NOMO-1 treated with DMSO at 0.1 percent for 48 hours (cell line): ENCODE results near the gene HJV.

Experiments
- DNase-seq: peaks from one replicate; lab custom pipeline; 2025; ENCODE audit not compliant: unreplicated experiment; lab: John Stamatoyannopoulos, UW

Gene HJV

DNA sequence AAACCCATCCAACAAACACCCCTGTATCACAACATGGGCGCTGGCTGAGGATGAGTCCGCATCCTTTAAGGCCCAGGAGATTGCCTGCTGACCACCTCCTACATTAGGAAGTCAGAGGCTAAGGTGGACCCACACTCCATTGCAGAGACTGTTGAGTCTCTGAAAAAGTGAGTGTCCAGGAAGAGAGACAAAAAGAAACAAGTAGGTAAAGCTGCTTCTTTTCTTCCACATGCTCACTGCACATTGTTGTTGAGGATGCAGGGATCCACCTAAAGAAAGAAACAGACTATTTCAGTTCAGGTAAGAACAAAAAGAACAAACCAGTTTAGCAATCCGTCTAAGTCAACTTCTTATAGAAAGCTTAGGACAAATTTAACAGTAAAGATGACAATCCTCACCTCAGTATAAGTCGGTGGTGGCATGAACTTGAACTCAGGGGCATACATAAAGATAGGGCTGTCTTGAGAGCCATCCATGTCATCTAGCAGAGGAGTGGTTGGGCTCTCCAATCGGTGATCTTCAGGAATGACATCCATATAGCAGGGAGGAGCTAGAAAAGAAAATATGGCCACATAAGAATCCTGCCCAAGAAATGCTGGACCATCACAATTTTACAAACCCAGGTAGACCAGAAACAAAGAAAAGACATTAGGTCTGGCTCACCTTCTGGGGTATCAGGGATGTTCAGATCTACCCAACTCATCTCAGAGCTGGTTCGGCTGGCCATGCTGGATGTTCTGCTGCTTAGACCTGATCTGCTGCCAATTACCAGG lies 27.7 kb downstream of the HJV start:
- DNase-seq: no peak

- DNase-seq: peak; percentile 20
Measured at GRCh38 chr1:145992958-145993617, 28.4 kb downstream of the HJV start.

GRCh38 chr1:145992502-145992936 lies 29.0 kb downstream of the HJV start:
- DNase-seq: no peak

- DNase-seq: no peak
Measured at GRCh38 chr1:145991735-145992412, 29.7 kb downstream of the HJV start.

DNA sequence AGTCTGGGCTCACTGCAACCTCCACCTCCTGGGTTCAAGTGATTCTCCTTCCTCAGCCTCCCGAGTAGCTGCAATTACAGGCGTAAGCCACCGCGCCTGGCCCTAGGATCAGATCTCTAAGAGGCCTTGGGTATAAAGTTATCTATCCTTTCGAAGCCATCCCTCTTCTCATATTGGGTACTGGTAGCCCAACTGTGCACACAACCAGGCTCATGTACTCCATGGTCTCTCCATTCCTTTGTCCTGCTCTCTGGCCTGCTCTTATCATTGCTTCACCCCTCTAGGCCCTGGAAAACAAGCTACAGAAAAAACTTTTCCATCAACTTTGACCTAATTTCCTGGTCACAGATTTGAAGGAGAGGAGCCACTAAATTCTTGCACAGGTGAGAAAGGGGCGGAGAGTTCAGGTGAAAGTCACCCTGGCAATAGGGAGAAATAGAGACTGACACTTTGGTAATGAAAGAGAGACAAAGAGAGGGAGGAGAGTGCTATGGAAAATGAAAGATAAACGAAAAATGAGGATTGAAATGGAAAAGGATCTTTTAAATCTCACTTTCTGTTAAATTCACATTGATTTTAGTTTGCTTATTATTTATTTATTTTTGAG lies 31.2 kb downstream of the HJV start:
- no peak for DNase-seq

DNA sequence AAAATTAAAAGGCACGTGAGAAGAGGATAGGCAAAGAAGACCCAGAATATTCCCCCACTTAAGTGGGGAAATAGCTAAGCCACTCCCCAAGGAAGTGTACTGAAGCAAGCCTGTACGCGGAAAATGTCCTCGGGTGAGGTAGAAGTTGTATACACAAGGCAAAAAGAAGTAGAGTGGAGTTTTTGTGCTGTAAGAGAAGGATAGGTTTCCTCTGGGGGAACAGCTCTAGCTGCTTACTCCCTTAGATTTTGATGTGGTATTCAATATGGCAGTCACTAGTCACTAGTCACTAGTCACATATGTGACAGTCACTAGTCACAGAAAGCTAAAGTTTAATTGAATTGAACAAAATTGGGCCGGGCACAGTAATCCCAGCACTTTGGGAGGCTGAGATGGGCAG lies 32.8 kb downstream of the HJV start:
- DNase-seq: no peak

DNA sequence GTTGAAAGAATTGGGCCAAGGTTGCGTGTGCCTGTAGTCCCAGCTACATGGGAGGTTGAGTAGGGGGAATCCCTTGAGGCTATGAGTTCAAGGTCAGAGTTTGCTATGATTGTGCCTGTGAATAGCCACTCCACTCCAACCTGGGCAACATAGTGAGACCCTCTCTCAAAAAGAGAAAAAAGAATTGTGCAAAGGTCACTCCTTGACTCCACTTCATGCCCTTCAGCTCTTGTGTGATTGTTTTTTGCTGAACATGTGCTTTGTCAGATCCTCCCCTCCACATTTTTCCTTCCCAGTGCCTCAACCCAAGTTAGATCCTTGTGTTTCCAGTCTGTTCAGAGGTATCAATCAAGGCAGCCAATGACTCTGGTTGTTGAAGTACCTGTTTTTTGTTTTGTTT lies 33.6 kb downstream of the HJV start:
- no peak for DNase-seq

GRCh38 chr1:145986551-145986950 lies 35.0 kb downstream of the HJV start:
- no peak for DNase-seq

DNA sequence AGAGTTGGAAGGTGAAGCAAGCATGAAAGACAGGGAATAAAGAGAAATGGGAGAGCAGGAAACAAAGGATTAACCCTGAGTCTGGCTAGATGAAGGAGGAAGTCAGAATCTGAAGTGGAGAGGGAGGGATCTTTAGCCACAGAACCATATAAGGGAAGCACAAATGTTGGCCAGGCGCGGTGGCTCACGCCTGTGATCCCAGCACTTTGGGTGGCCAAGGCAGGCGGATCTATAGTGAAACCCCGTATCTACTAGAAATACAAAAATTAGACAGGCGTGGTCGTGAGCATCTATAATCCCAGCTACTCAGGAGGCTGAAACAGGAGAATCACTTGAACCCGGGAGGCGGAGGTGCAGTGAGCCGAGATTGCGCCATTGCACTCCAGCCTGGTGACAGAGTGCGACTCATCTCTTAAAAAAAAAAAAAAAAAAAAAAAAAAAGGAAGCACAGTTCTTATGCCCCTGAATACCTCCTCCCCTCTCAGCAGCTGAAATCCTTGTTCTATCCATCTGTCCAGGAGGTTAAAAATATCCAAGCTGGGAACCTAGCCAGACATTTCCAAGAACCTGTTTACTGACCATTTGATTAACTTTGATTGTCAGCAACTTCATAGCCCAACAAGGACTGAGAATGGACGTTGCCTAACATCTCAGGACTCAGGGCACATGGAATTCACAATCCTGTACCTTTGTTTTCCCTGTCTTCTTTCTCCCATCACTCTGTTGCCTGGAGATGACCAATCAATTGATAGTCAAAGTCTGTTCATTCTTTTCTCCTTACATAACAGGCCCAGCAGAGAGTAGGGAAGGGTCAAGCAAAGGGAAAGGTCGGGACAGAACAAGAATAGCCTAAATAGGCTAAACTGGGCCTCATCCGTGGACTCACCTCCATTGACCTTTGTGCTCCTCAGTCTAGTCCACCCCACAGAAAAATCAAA lies 35.8 kb downstream of the HJV start:
- DNase-seq: peak; percentile 82

DNA sequence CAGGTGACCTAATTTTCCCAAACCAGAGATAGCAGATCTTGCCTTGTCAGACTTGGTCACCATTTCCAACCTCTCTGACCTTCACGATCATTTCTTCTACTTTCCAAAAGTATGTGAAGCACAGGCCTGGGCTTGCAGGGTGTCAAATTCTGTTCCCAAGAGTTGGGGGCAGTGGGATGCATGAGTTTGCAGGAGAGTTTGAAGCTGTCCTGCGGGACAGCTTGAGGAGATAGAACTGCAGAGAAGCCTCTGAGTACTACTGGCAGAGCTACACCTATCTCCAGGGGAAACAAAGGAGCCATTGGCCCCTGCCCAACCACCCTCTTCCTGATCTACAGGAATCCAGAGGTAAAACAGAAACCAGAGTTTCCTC lies 36.4 kb downstream of the HJV start:
- DNase-seq: no peak

DNA sequence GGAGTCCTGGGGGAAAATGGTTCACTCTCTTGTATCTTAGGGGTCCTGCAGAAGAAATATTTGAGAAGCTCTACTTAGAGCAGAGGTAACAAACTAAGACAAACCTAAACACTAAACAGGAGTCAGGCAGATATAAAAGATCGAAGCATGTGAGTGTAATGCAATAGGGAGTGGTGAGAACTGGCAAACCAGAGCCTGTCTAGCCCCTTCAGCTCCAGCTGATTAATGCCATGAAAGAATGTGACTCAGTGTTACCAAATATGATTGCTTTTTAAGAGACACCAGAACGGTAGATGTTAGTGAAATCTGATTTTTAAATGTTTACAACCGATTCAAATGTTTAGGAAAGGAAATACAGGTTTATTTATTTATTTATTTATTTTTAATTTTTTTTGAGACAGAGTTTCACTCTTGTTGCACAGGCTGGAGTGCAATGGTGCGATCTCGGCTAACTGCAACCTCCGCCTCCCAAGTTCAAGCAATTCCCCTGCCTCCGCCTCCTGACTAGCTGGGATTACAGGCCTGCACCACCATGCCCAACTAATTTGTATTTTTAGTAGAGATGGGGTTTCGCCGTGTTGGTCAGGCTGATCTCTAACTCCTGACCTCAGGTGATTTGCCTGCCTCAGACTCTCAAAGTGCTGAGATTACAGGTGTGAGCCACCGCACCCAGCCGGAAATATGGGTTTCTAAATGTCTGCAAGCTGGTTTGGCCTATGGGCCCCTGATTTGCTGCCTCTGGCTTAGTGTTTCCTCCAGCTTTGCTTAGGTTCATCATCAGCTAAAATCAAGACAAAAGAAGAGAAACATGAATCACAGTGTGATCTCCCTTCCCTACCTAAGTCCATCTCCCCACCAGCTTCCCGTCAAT lies 37.3 kb downstream of the HJV start:
- no peak for DNase-seq

DNA sequence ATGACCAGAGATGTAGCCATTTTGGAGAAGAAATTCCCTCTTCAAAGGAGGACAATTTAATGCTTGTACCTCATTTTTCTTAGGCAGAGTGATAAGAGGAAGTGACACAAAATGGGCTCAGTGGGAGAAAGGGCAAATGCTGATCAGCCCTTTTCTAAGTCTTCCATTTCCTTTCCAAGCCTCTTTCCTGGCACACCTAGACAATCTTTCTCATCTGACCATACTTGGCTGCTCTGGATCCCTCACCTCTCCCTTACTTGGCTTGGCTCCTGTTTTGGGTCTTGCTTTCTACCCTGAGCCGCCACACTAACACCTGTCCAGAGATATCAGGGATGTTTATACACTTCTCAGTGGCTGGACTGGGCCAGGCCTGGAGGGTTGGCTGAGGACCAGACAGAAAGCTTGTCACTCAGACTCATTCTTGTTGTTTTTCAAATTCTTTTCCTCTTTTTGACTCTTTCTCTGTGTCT lies 38.3 kb downstream of the HJV start:
- DNase-seq: no peak

DNA sequence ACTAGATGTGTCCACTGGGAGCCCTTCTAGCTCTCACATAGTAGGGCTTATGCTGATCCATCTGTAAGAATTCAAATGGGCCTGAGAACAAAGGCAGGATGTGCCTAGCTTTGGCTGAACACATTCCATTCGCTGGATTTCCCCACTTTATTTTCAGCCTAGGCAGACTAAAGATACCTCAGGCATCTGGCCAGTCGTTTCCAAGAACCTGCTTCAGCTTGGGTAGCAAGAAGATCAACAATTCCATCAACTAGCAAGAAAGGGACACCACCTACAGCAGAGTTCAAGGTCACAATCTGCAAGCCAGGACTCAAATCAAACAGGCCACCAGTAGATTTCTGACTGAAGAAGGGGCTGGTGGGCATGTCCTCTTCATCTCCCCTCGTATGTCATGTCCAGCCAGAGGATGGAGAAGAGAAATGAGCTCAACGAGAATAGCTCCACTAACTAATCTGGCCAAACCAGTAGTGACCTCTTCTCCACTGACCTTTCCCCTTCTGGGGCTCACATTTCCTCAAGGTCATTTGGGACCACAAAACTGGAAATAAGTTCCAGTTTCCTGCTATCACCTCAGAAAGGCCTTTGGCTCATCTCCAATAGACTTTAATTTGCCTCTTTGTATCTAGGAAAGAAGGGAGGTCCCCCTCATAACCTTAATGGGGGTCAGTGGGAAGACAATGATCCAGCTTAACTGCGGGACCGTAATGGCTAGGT lies 39.4 kb downstream of the HJV start:
- DNase-seq: no peak

GRCh38 chr1:145980457-145980994 lies 41.0 kb downstream of the HJV start:
- no peak for DNase-seq

GRCh38 chr1:145979746-145980456 lies 41.6 kb downstream of the HJV start:
- DNase-seq: peak; percentile 90

GRCh38 chr1:145978854-145979745 lies 42.4 kb downstream of the HJV start:
- DNase-seq: peak; percentile 97

DNA sequence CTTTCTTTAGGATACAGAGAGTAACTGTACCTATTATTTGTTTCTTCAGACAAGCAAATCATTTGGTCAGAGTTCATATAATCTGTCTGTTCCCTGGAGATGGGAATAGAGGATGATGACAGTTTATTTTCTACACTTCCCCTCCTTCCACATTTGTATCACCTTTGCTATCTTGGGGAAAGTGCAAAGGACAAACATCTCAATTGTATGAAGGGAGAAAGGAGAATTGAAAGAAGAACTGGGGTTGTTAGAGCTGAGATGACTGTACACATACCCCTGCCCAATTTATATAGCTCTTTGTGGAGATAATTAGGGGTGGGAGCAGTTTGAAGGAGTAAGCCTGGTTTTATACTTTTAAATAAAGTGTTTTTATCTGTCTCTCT lies 43.1 kb downstream of the HJV start:
- DNase-seq: no peak
